Stimulated activated effector memory CD8-positive, alpha-beta T cell treated with anti-CD3 and anti-CD28 coated beads, Interleukin-12 subunit alpha, Interleukin-12 subunit beta, amount 100 ng/mL, for 72 hours (primary cell): ENCODE results near the gene MRM3.
"Not testable (repeated sequence)": the region's sequence is repeated elsewhere in the genome, so short reads cannot be mapped to it uniquely, and the experiment has no call there.

ENCODE experiments used
- ATAC-seq: fragments of 150-1000 bp; cut with Tn5 transposase; 2 replicates; pipeline ENCODE4 v1.10.0; 2021
- DNase-seq, 2 donors: peaks; one replicate each; pipeline ENCODE4 v3.0.0; 2021 to 2022; ENCODE audit warnings: low spot score in 2 of 2
- H3K27ac Mint-ChIP-seq: one replicate; pipeline ENCODE4 v1.8.0; 2022; ENCODE audit warnings: mild to moderate bottlenecking, mixed read lengths
- H3K36me3 Mint-ChIP-seq: one replicate; pipeline ENCODE4 v1.8.0; 2022; ENCODE audit warnings: mild to moderate bottlenecking, mixed read lengths
- H3K4me1 Mint-ChIP-seq: one replicate; pipeline ENCODE4 v1.8.0; 2022; ENCODE audit warnings: mixed read lengths
- H3K4me3 Mint-ChIP-seq: one replicate; pipeline ENCODE4 v1.8.0; 2022; ENCODE audit warnings: mild to moderate bottlenecking, mixed read lengths
- H3K9me3 Mint-ChIP-seq: one replicate; pipeline ENCODE4 v1.8.0; 2022; ENCODE audit warnings: mixed read lengths

The MRM3 gene

GRCh38 chr17:781805-782731, at the start of gene MRM3, which contains the start of gene GLOD4:
MRM3 (plus strand) TSS chr17:782353; CDS start chr17:782379, 26 bp downstream.
GLOD4 (minus strand) TSS chr17:782280; CDS start chr17:782255, 25 bp downstream.
- peaks cover 32% of the 10 kb centered on the region for H3K4me1 Mint-ChIP-seq
- peak; percentile 98 to 100 for DNase-seq
- H3K9me3 Mint-ChIP-seq = no peaks in the 10 kb centered on the region
- ATAC-seq = peak; percentile 98
- peak within 1 kb of the TSS; percentile 98 for H3K4me3 Mint-ChIP-seq
- H3K36me3 Mint-ChIP-seq = peaks cover 95% of the 10 kb centered on the region
- peak within 1 kb of the TSS; percentile 96 for H3K27ac Mint-ChIP-seq

- no peaks in the 10 kb centered on the region for H3K9me3 Mint-ChIP-seq
- H3K4me1 Mint-ChIP-seq = peaks cover 16% of the 10 kb centered on the region
- peak; percentile 76 for ATAC-seq
- H3K4me3 Mint-ChIP-seq = peak overlapping the region; percentile 87
- peaks cover 53% of the 10 kb centered on the region for H3K36me3 Mint-ChIP-seq
- peak overlapping the region; percentile 93 for H3K27ac Mint-ChIP-seq
- DNase-seq = peak; percentile 33 to 58
These were observed 49.0 kb upstream of the MRM3 start for GRCh38 chr17:732902-733720.

GRCh38 chr17:733743-734142, 48.4 kb upstream of the MRM3 start:
- H3K36me3 Mint-ChIP-seq = peaks cover 59% of the 10 kb centered on the region
- H3K4me3 Mint-ChIP-seq = peak overlapping the region; percentile 87
- H3K27ac Mint-ChIP-seq = peak overlapping the region; percentile 93
- H3K9me3 Mint-ChIP-seq = no peaks in the 10 kb centered on the region
- H3K4me1 Mint-ChIP-seq = peaks cover 16% of the 10 kb centered on the region
- DNase-seq (no peak), ATAC-seq (no peak)

- Mint-ChIP-seq H3K9me3 (no peaks in the 10 kb centered on the region), H3K27ac (no peak overlapping the region), H3K4me3 (no peak overlapping the region), H3K4me1 (peaks cover 16% of the 10 kb centered on the region), H3K36me3 (peaks cover 98% of the 10 kb centered on the region)
- DNase-seq (no peak), ATAC-seq (no peak)
These were observed 44.5 kb upstream of the MRM3 start for GRCh38 chr17:737561-738113.

GRCh38 chr17:740240-741017, 41.7 kb upstream of the MRM3 start:
- peak; percentile 86 for ATAC-seq
- peaks cover 98% of the 10 kb centered on the region for H3K36me3 Mint-ChIP-seq
- H3K27ac Mint-ChIP-seq = peak overlapping the region; percentile 61
- H3K4me1 Mint-ChIP-seq = peaks cover 7% of the 10 kb centered on the region
- H3K9me3 Mint-ChIP-seq = no peaks in the 10 kb centered on the region
- no peak for DNase-seq
- no peak overlapping the region for H3K4me3 Mint-ChIP-seq

GRCh38 chr17:742147-742793, 39.9 kb upstream of the MRM3 start:
- no peaks in the 10 kb centered on the region for H3K9me3 Mint-ChIP-seq
- H3K4me1 Mint-ChIP-seq = peaks cover 7% of the 10 kb centered on the region
- DNase-seq (no peak), ATAC-seq (no peak)
- no peak overlapping the region for H3K27ac Mint-ChIP-seq
- no peak overlapping the region for H3K4me3 Mint-ChIP-seq
- peaks cover 100% of the 10 kb centered on the region for H3K36me3 Mint-ChIP-seq

GRCh38 chr17:743139-743538, 39.0 kb upstream of the MRM3 start:
- H3K9me3 Mint-ChIP-seq = no peaks in the 10 kb centered on the region
- H3K4me3 Mint-ChIP-seq = no peak overlapping the region
- no peak for DNase-seq
- peak overlapping the region; percentile 50 for H3K27ac Mint-ChIP-seq
- no peak for ATAC-seq
- H3K36me3 Mint-ChIP-seq = peaks cover 100% of the 10 kb centered on the region
- H3K4me1 Mint-ChIP-seq = peaks cover 11% of the 10 kb centered on the region

GRCh38 chr17:744937-745336, 37.2 kb upstream of the MRM3 start:
- H3K9me3 Mint-ChIP-seq = no peaks in the 10 kb centered on the region

GRCh38 chr17:745406-745805, 36.7 kb upstream of the MRM3 start:
- Mint-ChIP-seq H3K9me3 (no peaks in the 10 kb centered on the region), H3K4me3 (no peak overlapping the region), H3K4me1 (peaks cover 30% of the 10 kb centered on the region), H3K36me3 (peaks cover 82% of the 10 kb centered on the region), H3K27ac (peak overlapping the region; percentile 43)
- ATAC-seq (no peak), DNase-seq (no peak)

More at GRCh38 chr17:744937-745336, 37.2 kb upstream of the MRM3 start:
- H3K27ac Mint-ChIP-seq = peak overlapping the region; percentile 43
- ATAC-seq (no peak), DNase-seq (no peak)
- H3K4me3 Mint-ChIP-seq = no peak overlapping the region
- peaks cover 87% of the 10 kb centered on the region for H3K36me3 Mint-ChIP-seq
- H3K4me1 Mint-ChIP-seq = peaks cover 25% of the 10 kb centered on the region

GRCh38 chr17:746181-746580, 36.0 kb upstream of the MRM3 start:
- no peak for ATAC-seq
- no peak overlapping the region for H3K4me3 Mint-ChIP-seq
- H3K36me3 Mint-ChIP-seq = peaks cover 77% of the 10 kb centered on the region

GRCh38 chr17:746783-747629, 35.1 kb upstream of the MRM3 start:
- no peak for ATAC-seq
- DNase-seq = no peak
- Mint-ChIP-seq H3K36me3 (peaks cover 76% of the 10 kb centered on the region), H3K9me3 (no peaks in the 10 kb centered on the region), H3K4me3 (no peak overlapping the region), H3K27ac (no peak overlapping the region), H3K4me1 (peaks cover 43% of the 10 kb centered on the region)

More at GRCh38 chr17:746181-746580, 36.0 kb upstream of the MRM3 start:
- Mint-ChIP-seq H3K9me3 (no peaks in the 10 kb centered on the region), H3K27ac (no peak overlapping the region), H3K4me1 (peaks cover 37% of the 10 kb centered on the region)
- DNase-seq = no peak

GRCh38 chr17:748604-749003, 33.5 kb upstream of the MRM3 start:
- not testable (repeated sequence) for H3K4me3 Mint-ChIP-seq, H3K9me3 Mint-ChIP-seq, DNase-seq, H3K27ac Mint-ChIP-seq, ATAC-seq
- Mint-ChIP-seq H3K4me1 (peaks cover 50% of the 10 kb centered on the region), H3K36me3 (peaks cover 70% of the 10 kb centered on the region)

- Mint-ChIP-seq H3K36me3 (peaks cover 63% of the 10 kb centered on the region), H3K4me1 (peaks cover 44% of the 10 kb centered on the region), H3K4me3 (peak overlapping the region; percentile 96)
- not testable (repeated sequence) for H3K9me3 Mint-ChIP-seq, H3K27ac Mint-ChIP-seq, DNase-seq, ATAC-seq
These were observed 32.8 kb upstream of the MRM3 start for GRCh38 chr17:749359-749758.
